Measurements from ENCODE around the gene TAF9.
A peak's percentile ranks its signal among the peaks of the same experiment; 100 is the strongest.
"Not testable (repeated sequence)": the region's sequence is repeated elsewhere in the genome, so short reads cannot be mapped to it uniquely, and the experiment has no call there.

The TAF9 gene

DNA sequence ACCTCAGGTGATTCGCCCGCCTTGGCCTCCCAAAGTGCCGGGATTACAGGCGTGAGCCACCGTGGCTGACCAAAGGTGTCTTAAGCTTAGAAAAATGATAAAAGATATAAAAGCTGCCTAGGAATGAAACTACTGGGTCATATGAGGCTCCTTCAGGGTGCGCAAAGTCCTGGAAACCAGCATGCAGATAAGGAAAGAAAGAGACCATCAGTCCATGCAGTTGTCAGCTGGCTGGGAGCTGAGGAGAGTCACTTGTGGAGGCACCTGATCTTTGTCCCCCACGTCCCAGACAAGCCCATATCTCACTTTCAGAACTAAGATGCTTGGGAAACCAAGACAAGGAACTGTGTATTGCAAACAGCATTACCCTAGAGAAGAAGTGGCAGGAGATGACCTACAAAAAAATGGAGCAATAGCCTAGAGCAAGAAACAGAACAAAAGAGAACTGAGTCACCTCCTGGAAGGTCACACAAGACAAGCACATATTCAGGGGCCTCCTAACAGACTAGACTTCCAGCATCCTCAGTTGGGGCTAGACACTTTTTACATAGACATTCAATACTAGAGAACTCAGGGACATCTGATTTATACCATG lies 33.9 kb downstream of the TAF9 start:
- no peak for DNase-seq

DNA sequence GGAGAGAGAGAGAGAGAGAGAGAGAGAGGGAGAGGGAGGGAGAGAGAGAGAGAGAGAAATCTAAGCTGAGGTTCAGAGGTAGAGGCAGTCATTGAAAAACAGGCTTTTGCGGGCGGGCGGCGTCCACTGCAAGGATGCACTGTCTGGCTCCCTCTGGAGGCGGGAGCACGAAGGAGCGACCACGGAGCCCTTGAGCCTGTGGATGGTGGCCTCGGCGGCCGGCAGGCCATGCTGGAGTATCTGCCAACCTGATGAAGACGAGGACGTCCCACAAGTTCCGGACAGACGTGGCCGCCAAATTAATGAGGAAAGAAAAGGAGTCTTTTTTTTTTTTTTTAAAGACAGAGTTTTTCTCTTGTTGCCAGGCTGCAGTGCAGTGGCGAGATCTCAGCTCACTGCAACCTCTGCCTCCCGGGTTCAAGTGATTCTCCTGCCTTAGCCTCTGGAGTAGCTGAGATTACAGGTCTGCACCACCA lies 34.5 kb downstream of the TAF9 start:
- peak; percentile 38 for DNase-seq

DNA sequence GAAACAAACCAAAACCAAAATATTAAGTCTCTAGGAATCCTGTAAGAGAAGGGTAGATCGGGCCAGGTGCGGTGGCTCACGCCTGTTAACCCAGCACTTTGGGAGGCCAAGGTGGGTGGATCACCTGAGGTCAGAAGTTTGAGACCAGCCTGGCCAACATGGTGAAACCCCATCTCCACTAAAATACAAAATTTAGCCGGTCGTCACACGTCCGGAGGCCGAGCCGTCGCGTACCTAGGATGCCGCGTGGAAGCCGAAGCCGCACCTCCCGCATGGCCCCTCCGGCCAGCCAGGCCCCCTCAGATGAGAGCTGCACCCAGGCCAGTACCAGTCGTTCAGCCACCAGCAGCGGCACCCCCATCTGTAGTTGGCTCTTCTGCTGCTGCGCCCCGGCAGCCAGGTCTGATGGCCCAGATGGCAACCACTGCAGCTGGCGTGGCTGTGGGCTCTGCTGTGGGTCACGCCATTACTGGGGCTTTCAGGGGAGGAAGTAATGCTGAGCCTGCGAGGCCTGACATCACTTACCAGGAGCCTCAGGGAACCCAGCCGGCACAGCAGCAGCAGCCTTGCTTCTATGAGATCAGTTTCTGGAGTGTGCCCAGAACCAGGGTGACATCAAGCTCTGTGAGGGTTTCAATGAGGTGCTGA lies 35.5 kb downstream of the TAF9 start:
- not testable (repeated sequence) for DNase-seq

DNA sequence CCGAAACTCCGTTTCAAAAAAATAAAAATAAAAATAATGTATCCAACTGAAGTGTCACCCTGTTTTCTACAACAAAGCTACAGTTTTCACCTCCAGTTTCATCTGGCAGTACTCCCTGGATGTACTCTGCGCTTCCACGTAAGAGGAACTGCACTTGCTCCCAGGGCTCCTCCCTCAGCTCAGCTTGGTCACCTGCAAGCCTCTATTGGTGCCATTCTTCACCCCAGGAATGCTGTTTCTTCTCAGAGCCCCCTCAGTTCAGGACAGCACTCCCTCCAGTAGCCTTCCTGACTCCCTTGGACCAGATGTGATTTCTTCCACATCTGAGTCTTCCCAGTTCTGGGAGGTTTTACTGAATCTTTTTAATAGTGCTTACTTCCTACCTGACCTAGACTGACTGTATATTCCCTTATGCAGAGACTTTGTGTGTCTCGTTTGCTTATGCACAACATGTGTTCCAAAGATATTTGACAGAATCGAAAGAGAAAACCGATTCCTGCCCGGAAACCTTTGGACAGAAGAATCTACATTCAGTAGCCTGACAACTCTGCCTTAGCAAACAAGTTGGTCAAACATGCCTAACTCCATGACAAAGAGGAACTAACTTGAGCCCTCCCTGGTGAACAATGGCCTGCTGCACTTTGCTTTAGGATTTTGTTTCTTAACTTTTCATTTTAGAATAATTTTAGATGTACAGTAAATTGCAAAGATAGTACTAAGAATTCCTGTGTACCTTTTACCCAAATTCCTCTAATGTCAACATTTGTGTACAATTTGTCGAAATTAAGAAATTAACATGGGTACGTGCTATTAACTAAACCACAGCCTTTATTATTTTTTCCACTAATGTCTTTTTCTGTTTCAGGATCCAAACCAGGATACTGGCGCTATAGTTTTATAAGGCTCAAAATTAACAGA lies 37.5 kb downstream of the TAF9 start:
- DNase-seq: peak; percentile 15

DNA sequence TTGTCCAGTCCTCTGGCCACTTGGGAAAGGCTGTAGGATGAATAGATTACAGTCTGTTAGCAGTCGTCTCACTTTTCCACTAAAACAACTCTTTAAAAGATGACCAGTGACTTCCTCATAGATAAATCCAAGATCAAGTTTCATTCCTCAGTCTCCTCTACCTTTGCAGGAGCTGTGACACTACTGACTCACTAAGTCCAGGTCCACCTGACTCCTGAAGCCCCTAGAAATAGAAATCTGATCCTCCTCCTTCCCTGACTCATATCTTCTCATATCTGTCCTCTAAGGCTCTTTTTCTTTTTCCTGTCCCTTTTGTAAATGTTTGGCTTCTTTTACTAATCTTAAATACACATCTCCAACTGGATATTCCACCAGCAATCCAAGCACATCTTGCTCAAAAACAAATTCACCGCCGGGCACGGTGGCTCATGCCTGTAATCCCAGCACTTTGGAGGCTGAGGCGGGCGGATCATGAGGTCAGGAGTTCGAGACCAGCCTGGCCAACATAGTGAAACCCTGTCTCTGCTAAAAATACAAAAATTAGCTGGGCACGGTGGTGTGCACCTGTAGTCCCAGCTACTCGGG lies 39.3 kb downstream of the TAF9 start:
- no peak for DNase-seq

DNA sequence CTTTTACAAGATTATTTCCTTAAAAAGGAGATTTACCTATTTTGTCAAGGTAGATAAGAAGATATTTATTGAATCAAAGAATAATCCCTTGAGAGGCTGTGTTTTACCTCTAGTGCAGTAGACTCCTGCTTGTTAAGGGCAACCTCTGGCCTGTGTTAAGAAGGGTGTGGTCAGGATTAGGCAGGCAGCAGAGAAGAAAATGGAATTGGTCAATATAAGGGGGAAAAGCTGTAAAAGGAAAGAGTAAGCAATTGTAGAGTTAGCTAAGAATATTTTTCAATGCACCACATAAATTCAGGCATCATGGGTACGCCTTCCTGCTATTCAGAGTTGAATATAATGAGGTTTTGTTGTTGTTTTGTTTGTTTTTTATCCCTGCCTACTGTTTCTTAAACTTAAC lies 43.0 kb downstream of the TAF9 start:
- DNase-seq: no peak

DNA sequence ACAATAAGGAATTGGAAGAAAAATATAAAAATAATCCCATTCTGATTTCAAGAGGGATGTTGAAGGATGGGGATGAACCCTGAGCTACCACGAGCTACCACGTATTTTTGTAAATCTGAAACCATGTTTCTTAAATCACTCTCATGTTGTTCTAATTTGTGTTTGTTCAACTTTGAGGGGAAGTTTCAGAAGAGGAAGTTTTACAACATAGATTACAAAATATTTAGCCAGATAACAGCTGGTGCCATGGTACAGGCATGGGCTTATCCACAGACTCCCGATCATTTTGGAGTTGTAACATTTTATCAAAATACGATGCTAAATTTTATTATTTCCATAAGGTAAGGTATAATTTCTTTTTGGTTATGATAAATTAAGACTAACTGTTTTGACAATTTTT lies 51.9 kb downstream of the TAF9 start:
- DNase-seq: no peak

DNA sequence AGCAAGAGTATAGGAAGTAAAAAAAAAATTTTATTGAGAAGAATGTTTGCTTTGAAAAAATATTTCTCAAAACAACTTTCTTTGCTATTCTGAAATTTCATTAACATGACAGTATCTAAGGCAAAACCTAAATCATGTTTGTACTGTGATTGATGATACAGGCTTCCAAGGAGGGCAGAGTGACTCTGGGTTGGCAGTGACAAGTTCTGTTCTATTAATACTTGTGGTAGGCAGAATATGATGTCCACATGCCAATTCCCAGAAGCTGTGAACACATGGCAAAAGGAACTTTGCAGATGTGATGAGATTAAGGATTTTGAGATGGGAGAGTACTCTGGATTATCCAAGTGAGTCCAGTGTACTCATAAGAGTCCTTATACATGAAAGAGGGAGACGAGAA lies 53.3 kb downstream of the TAF9 start:
- DNase-seq: no peak
